GM18526 (cell line): Measurements from ENCODE around the gene ZEB1.

Experiments used
- POLR2A ChIP-seq: IDR thresholded peaks from 3 replicates; pipeline ENCODE4 v1.6.1; 2011; ENCODE audit not compliant: insufficient read length; ENCODE audit errors: extremely low read depth

The ZEB1 gene

GRCh38 chr10:31383810-31384588 is 65.0 kb downstream of the ZEB1 start:
- no peak for TF ChIP-seq POLR2A

GRCh38 chr10:31384589-31384949 is 65.6 kb downstream of the ZEB1 start:
- no peak for TF ChIP-seq POLR2A

GRCh38 chr10:31390804-31391203 is 71.8 kb downstream of the ZEB1 start:
- TF ChIP-seq POLR2A, result no peak

GRCh38 chr10:31393844-31394243 is 74.8 kb downstream of the ZEB1 start:
- TF ChIP-seq POLR2A, result no peak

- no peak for TF ChIP-seq POLR2A
Measured at GRCh38 chr10:31395695-31396094, 76.7 kb downstream of the ZEB1 start.

- TF ChIP-seq POLR2A, result no peak
Measured at GRCh38 chr10:31396376-31396775, 77.4 kb downstream of the ZEB1 start.

GRCh38 chr10:31397852-31398251 is 78.8 kb downstream of the ZEB1 start:
- TF ChIP-seq POLR2A, result no peak

GRCh38 chr10:31399171-31399570 is 80.2 kb downstream of the ZEB1 start:
- TF ChIP-seq POLR2A, result no peak

GRCh38 chr10:31399631-31400030 is 80.6 kb downstream of the ZEB1 start:
- TF ChIP-seq POLR2A, result no peak

- no peak for TF ChIP-seq POLR2A
Measured at GRCh38 chr10:31401287-31401686, 82.3 kb downstream of the ZEB1 start.

- TF ChIP-seq POLR2A, result no peak
Measured at GRCh38 chr10:31404640-31405039, 85.6 kb downstream of the ZEB1 start.

- TF ChIP-seq POLR2A, result no peak
Measured at GRCh38 chr10:31413325-31413724, 94.3 kb downstream of the ZEB1 start.

GRCh38 chr10:31418481-31418880 is 99.5 kb downstream of the ZEB1 start:
- TF ChIP-seq POLR2A, result no peak

- no peak for TF ChIP-seq POLR2A
Measured at GRCh38 chr10:31419394-31420063, 100.5 kb downstream of the ZEB1 start.

- TF ChIP-seq POLR2A, result no peak
Measured at GRCh38 chr10:31421322-31421721, 102.3 kb downstream of the ZEB1 start.

GRCh38 chr10:31422634-31423033 is 103.6 kb downstream of the ZEB1 start:
- TF ChIP-seq POLR2A, result no peak

GRCh38 chr10:31424473-31424872 is 105.5 kb downstream of the ZEB1 start:
- no peak for TF ChIP-seq POLR2A

GRCh38 chr10:31426401-31426800 is 107.4 kb downstream of the ZEB1 start:
- TF ChIP-seq POLR2A, result no peak

GRCh38 chr10:31431021-31431420 is 112.0 kb downstream of the ZEB1 start:
- no peak for TF ChIP-seq POLR2A
